GM12892 (cell line): ENCODE results near the gene SUMF2.
"Not testable (repeated sequence)": the region's sequence is repeated elsewhere in the genome, so short reads cannot be mapped to it uniquely, and the experiment has no call there.

Experiments
- POLR2A ChIP-seq: IDR thresholded peaks from 2 replicates; pipeline ENCODE4 v1.6.1; 2011; ENCODE audit warnings: low read depth, low read length, control low read depth
- POLR2AphosphoS5 ChIP-seq: IDR thresholded peaks from 2 replicates; pipeline ENCODE4 v1.6.1; 2011; ENCODE audit warnings: low read depth, low read length, control low read depth

DNA sequence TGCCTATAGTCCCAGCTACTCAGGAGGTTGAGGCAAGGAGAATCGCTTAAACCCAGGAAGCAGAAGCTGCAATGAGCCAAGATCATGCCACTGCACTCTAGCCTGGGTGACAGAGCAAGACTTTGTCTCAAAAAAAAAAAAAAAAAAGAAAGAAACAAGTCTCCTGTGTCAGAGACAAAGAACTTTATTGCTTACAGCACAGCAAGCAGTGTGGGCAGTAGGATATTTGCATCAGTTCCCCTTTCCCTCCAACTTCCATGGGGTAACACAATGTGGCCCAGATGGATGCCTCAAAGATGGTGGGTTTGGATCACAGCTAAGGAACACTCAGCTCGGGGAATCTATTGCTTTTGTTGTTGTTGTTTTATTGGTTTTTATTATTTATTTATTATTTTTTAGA, 18.3 kb upstream of the SUMF2 start:
- not testable (repeated sequence) for TF ChIP-seq POLR2AphosphoS5, POLR2A
